Mammary epithelial cell (primary cell): ENCODE results near the gene ZNF213.

Source experiments
- CTCF ChIP-seq, 2 donors: IDR thresholded peaks in 1 of 2; conservative IDR thresholded peaks in 1 of 2; 2 replicates each; pipeline ENCODE4 v1.5.1; 2011 to 2012; ENCODE audit warnings: inconsistent platforms in 2 of 2, low read length in 2 of 2, mild to moderate bottlenecking in 2 of 2, control low read depth in 1 of 2, low read depth in 1 of 2; ENCODE audit not compliant: insufficient read depth in 1 of 2; ENCODE audit errors: extremely low read depth in 1 of 2
- EZH2 ChIP-seq: IDR thresholded peaks from 2 replicates; pipeline ENCODE4 v1.6.1; 2012; ENCODE audit warnings: low read length, inconsistent platforms, borderline replicate concordance

GRCh38 chr16:3188675-3188924 lies 53.8 kb downstream of the ZNF213 start:
- TF ChIP-seq CTCF (conservative IDR thresholded peaks at IDR 0.05 in 1 of 2, IDR thresholded peaks at IDR 0.05 in 1 of 2; ENCODE audit: extremely low read depth in 1 of 2, insufficient read depth in 1 of 2, low read depth in 1 of 2, low read length in 2 of 2) (no peak), EZH2 (no peak)
